SU-DHL-6 (cell line): Measurements from ENCODE around the gene EVI5.
A peak's percentile ranks its signal among the peaks of the same experiment; 100 is the strongest.

Experiments
- H2AFZ ChIP-seq: fragments of 200-600 bp; sonication (generic); 2 replicates; pipeline ENCODE4 v1.6.1; 2014; ENCODE audit warnings: low read depth, mild to moderate bottlenecking, moderate library complexity, mixed read lengths, antibody characterized with exemption, low read length; ENCODE audit not compliant: severe bottlenecking
- H3F3A ChIP-seq: fragments of 200-600 bp; shearing (Covaris generic); 2 replicates; pipeline ENCODE4 v1.6.0; 2016; ENCODE audit warnings: antibody characterized with exemption, mild to moderate bottlenecking; ENCODE audit not compliant: insufficient read depth
- H3K27ac ChIP-seq: fragments of 200-600 bp; sonication (generic); 2 replicates; pipeline ENCODE4 v1.5.1; 2016; ENCODE audit warnings: low read depth, mild to moderate bottlenecking, low read length, moderate library complexity, mixed read lengths
- H3K27me3 ChIP-seq: fragments of 200-600 bp; sonication (generic), shearing (Covaris generic); 2 replicates; pipeline ENCODE4 v1.6.0; 2014; ENCODE audit warnings: mild to moderate bottlenecking, low read length
- H3K36me3 ChIP-seq: fragments of 200-600 bp; sonication (generic); 2 replicates; pipeline ENCODE4 v1.6.1; 2014; ENCODE audit warnings: mild to moderate bottlenecking, low read length, mixed read lengths
- H3K4me2 ChIP-seq: fragments of 300-600, 200-600 bp; shearing (Covaris generic), sonication (generic); 2 replicates; pipeline ENCODE4 v1.6.0; 2014; ENCODE audit warnings: low read length, low read depth, mild to moderate bottlenecking; ENCODE audit not compliant: poor library complexity, severe bottlenecking
- H3K4me3 ChIP-seq: fragments of 200-600 bp; sonication (generic); 2 replicates; pipeline ENCODE4 v1.5.1; 2014; ENCODE audit warnings: antibody characterized with exemption, low read length, mild to moderate bottlenecking, mixed read lengths; ENCODE audit not compliant: insufficient read depth, poor library complexity, severe bottlenecking
- H3K79me2 ChIP-seq: fragments of 200-600 bp; sonication (generic); 2 replicates; pipeline ENCODE4 v1.6.1; 2014; ENCODE audit warnings: mild to moderate bottlenecking, low read length, moderate library complexity; ENCODE audit not compliant: insufficient read depth
- H3K9ac ChIP-seq: fragments of 200-600 bp; sonication (generic); 2 replicates; pipeline ENCODE4 v1.7.0; 2014; ENCODE audit warnings: mild to moderate bottlenecking, low read length
- H3K9me2 ChIP-seq: fragments of 200-600 bp; sonication (generic); replicated peaks from 2 replicates; pipeline ENCODE4 v1.6.1; 2014; ENCODE audit warnings: low read length; ENCODE audit not compliant: insufficient read depth
- H3K9me3 ChIP-seq: fragments of 200-600 bp; sonication (generic); 2 replicates; pipeline ENCODE4 v1.6.1; 2014; ENCODE audit warnings: low read length, mixed read lengths; ENCODE audit not compliant: insufficient read depth
- H4K20me1 ChIP-seq: fragments of 200-600 bp; sonication (generic); 2 replicates; pipeline ENCODE4 v1.6.1; 2014; ENCODE audit warnings: low read depth, mild to moderate bottlenecking, antibody characterized with exemption, low read length, moderate library complexity, mixed read lengths
- CTCF ChIP-seq: fragments of 200-600 bp; sonication (generic); IDR thresholded peaks from one replicate; pipeline ENCODE4 v1.5.1; 2017; ENCODE audit warnings: antibody characterized with exemption, mild to moderate bottlenecking, low read length, moderate library complexity; ENCODE audit not compliant: insufficient read depth, poor library complexity, severe bottlenecking
- EZH2phosphoT487 ChIP-seq: fragments of 200-600 bp; sonication (generic), shearing (Covaris generic); conservative IDR thresholded peaks from 2 replicates; pipeline ENCODE4 v1.6.1; 2018; ENCODE audit warnings: mild to moderate bottlenecking, antibody characterized with exemption, low read length, moderate library complexity, mixed read lengths

The EVI5 gene

GRCh38 chr1:92832537-92833114 is 47.7 kb upstream of the EVI5 start:
- Histone ChIP-seq H3K9me3 (no peaks in the 10 kb centered on the region), H3K79me2 (peaks cover 58% of the 10 kb centered on the region), H3F3A (peaks cover 32% of the 10 kb centered on the region), H3K27me3 (no peaks in the 10 kb centered on the region), H3K27ac (peak overlapping the region; percentile 74), H3K9ac (peak overlapping the region; percentile 91), H3K4me3 (peak overlapping the region; percentile 79), H2AFZ (no peak overlapping the region), H4K20me1 (peaks cover 44% of the 10 kb centered on the region), H3K4me2 (peak overlapping the region; percentile 84), H3K36me3 (peaks cover 42% of the 10 kb centered on the region), H3K9me2 (no peaks in the 10 kb centered on the region)
- TF ChIP-seq CTCF (no peak), EZH2phosphoT487 (no peak)

GRCh38 chr1:92831762-92832536 is 47.0 kb upstream of the EVI5 start, which contains the start of gene RPL5:
TSS of gene RPL5 (plus strand) at chr1:92832040. CDS start at chr1:92832115, 75 bp downstream.
- peak within 1 kb of the TSS; percentile 85 for H2AFZ ChIP-seq
- peaks cover 37% of the 10 kb centered on the region for H4K20me1 ChIP-seq
- H3K36me3 ChIP-seq: peaks cover 35% of the 10 kb centered on the region

GRCh38 chr1:92831368-92831761 is 46.5 kb upstream of the EVI5 start:
- peak overlapping the region; percentile 32 for H3K9ac ChIP-seq
- no peak overlapping the region for H3K27ac ChIP-seq
- H3K27me3 ChIP-seq: no peaks in the 10 kb centered on the region

More at GRCh38 chr1:92831762-92832536, 47.0 kb upstream of the EVI5 start, which contains the start of gene RPL5:
- Histone ChIP-seq H3K27ac (peak within 1 kb of the TSS; percentile 74), H3K4me2 (peak within 1 kb of the TSS; percentile 84), H3K9ac (peak within 1 kb of the TSS; percentile 91), H3K79me2 (peaks cover 51% of the 10 kb centered on the region), H3K27me3 (no peaks in the 10 kb centered on the region), H3K9me2 (no peaks in the 10 kb centered on the region), H3K4me3 (peak within 1 kb of the TSS; percentile 79), H3F3A (peaks cover 26% of the 10 kb centered on the region), H3K9me3 (no peaks in the 10 kb centered on the region)
- TF ChIP-seq CTCF (peak; percentile 70), EZH2phosphoT487 (no peak)

More at GRCh38 chr1:92831368-92831761, 46.5 kb upstream of the EVI5 start:
- peak overlapping the region; percentile 85 for H2AFZ ChIP-seq
- TF ChIP-seq EZH2phosphoT487 (no peak), CTCF (no peak)
- H3F3A ChIP-seq: peaks cover 21% of the 10 kb centered on the region
- H3K4me3 ChIP-seq: no peak overlapping the region
- peaks cover 29% of the 10 kb centered on the region for H3K36me3 ChIP-seq
- H3K9me3 ChIP-seq: no peaks in the 10 kb centered on the region
- H3K79me2 ChIP-seq: peaks cover 45% of the 10 kb centered on the region
- peak overlapping the region; percentile 50 for H3K4me2 ChIP-seq
- no peaks in the 10 kb centered on the region for H3K9me2 ChIP-seq
- peaks cover 31% of the 10 kb centered on the region for H4K20me1 ChIP-seq
